Suppressor macrophage treated with lipopolysaccharide for 4 hours (primary cell): ENCODE results near the gene CSHL1.

Experiments used
- DNase-seq: peaks from one replicate; pipeline ENCODE4 v3.0.0-alpha.2; 2020

Gene CSHL1

DNA sequence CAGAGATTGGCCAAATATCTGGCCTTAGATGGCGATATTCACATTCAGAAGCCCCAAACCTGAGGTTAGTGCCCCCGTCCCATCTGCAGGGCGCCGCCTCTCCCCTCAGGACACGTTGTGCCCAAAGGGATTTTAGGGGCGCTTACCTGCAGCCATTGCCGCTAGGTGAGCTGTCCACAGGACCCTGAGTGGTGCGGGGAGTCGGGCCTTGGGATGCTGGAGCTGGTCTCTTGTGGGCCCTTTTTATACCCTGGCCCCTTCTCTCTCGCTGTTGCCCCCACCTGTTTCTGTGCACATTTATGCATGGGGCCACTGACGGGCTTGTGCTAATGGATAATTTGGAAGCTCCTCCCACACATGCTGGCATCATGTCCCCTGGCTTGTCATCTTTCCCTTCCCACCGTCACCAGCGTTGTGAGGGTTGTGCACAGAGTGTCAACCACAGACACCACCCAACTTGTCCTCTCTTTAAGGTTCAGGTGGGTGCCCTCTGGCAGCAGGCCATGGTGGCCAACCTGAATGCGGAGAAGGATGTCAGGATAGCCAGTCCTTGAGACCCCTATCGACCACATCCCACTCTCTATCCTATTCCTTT lies at the start of gene CSHL1:
Gene CSHL1 (minus strand): TSS at position 218 of the 595 bp plus-strand sequence. CDS start 62 bp downstream, at position 156.
- DNase-seq: no peak

DNA sequence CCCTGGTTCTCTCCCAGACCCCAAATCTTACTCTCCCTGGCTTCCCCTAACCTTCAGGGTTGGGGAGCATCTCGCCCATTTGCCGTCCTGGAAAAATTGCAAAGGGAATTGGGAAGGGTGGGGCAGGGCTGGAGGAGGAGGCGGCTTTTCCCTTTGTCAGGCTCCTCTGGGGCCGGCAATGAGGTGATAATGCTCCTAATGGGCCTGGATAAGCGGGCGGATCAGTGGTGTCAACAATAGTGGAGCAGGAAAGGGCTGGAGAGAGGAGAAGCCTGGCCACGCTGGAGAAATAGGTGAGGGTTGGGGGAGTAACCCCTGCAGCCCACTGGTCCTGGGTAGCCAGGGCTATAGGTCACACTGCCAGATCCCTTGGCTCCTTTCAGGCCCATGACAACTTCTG lies 49.4 kb upstream of the CSHL1 start:
- no peak for DNase-seq

DNA sequence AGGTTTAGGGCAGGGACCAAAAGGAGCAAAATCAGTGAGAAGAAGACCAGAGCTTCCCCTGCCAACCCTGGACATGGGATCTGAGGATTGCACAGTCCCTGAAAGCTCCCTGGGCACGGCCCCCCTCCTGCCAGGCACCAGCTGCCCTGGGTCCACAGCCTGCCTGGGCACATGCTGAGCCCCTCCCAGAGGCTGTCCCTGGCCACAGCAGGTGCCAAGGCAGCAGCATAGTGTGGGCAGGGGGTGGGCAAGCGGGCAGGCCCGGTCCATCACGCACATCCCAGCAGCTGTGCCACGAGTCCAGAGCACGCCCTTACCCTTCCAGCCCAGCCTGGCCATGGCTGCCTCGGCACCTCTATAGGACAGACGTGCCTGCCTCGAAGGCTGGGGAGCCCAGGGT lies 48.9 kb upstream of the CSHL1 start:
- no peak for DNase-seq

DNA sequence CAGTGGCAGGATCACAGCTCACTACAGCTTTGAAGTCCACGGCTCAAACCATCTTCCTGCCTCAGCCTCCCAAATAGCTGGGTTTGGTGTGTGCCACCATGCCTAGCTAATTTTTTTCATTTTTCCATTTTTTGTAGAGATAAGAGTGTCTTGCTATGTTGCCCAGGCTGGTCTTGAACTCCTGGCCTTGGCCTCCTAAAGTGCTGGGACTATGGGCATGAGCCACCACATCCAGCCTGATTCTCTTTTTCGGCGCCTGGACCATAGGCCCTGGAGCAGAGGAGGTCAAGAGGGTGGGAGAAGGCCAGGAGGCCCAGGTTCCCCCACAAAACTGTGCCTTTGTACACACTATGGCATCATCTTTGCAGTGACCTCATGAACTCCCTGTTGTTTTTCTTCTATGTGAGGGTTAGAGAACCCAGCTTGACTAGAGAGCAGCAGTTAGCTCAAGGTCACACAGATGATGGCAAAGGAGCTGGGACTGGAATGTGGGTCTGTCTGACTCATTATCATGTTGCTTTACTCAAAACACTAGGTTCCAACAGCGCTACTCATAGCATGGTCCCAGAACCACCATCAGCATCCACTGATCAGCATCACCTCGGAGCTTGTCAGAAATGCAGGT lies 45.4 kb upstream of the CSHL1 start:
- no peak for DNase-seq

DNA sequence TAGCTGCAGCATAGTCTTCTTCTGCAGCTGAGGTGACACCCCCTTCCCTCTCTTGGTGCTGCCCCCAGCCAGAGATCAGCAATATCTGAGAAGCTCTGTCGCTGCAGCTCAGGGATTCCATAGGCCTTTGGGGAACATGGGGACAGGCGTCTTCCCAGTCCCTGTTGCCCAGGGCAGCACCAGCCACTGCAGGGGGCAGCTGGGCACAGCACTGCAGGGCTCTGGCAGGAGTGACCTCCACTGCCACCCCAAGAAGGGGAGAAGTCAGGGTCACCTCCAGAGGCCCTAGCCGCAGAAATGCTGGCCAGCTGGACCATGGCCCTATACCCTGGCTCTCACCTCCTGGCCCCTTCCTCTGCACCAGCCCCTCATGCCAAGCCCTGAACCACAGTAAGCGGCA lies 44.7 kb upstream of the CSHL1 start:
- DNase-seq: no peak

DNA sequence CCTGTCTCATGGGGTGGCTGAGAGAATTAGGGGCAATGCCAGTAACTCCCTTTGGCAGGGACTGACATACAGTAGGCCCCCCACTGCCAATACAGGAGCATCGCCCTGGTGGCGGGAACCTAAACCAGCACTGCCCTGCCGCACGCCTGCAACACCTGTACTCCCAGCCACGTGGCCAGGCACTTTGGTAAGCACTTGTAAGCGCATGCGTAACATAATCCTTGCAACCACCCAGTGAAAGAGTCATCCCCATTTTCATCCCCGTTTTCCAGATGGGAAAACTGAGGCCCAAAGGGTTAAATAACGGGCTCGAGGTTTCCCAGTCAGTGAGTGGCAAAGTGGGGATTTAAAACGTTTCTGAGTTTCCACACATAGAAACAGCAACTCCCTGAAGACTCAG lies 44.2 kb upstream of the CSHL1 start:
- no peak for DNase-seq

DNA sequence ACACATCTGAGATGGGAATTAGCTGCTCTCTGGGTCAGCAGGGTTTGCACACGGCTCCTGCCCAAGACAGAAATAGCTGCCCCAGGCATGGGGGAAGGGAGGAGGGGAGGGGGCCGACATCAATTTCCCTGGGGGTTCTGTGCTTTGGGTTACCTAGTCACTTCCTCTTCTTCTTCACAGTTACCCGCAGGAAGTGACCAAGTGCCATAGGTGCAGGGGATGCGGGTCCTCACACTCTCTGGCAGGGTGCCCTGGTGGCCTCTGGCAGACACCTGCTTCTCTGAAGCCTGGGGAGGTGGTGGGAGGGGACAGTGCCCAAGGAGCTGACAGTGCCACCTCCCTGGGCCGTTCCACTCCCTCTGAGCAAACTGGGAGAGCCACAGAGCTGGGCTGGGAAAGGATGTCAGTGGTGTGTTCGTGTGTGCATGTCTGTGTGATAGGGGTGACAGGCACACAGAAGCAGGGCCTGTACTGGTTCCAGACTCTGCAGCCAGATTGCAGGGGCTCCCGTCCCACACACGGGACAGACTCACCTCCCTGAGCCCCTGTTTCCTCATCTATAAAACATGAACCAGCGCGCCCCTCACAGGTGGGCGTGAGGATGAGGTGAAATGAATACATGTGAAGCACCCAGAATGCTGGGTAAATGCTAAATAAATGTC lies 43.5 kb upstream of the CSHL1 start:
- no peak for DNase-seq

DNA sequence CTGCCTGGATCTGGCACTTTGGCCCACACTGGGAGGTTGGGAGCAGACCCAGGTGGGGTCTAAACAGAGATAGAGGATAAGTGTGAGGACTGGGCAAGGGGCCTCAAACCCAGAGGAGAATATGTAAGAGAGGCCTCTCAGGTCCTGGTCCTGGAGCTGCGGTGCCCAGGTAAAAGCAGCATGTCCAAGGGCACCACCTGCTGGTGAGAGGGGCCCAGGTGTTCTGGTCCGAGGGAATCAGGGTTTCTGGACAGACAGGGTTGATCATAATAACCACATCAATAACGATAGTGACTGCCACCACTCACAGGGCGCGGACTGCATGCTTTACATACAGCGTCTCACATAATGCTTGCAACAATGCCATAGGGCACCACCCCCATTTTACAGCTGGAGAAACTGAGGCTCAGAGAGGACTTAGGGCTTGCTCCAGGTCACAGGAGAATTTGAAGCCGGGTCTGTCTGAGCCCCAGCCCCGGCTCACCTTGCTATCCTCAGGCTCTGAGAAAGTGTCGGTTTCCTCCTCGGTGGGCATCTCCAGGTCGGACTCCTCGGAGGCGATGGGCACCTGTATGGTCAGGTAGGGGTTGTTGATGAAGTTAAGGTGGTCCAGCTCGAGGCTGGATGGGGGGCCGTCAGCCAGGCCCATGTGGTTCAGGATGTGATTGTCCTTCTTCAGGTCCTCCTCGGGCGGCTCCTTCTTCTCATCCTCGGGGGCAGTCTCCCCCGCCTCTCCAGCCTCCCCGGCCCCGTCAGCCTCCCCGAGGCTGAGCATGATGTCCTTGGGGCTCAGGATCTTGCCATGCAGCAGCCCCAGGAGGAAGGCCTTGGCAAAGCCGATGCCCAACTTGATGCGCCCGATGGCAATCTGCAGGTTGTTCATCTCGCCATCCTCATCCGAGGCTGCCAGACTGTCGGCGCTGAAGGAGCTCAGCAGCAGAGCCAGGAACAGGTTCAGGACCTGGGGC lies 40.2 kb upstream of the CSHL1 start:
- DNase-seq: no peak

DNA sequence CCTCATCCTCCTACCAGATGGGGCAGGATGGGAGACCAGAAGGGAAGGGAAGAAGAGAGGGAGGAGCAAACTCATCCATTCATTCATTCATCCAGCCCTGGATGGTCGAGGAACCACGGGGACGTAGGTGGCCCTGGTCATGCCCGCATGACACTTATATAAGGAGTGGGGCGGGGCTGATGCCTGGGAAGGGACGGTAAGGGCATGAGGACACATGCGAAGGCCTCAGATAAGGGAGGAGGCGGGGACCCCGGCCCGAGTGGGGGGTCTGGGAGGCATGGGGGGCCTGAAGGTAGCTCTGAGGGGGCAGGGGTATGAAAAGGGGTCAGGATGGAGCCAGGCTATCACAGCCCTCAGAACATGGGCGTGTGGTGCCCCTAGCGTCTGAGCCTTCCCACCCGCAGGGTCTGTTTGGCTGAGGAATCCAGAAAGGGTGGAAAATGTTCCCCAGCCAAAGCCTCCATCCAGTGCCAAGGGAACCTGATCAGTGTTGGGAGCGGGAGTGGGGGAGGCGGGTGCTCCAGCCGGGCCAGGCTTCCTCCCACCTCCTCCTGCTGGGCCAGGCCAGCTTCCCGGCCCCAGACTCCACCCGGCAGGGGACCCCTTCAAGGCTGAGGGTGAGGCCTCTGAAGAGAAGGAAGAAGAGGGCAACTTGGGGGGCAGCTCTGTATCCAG lies 38.7 kb upstream of the CSHL1 start:
- no peak for DNase-seq

DNA sequence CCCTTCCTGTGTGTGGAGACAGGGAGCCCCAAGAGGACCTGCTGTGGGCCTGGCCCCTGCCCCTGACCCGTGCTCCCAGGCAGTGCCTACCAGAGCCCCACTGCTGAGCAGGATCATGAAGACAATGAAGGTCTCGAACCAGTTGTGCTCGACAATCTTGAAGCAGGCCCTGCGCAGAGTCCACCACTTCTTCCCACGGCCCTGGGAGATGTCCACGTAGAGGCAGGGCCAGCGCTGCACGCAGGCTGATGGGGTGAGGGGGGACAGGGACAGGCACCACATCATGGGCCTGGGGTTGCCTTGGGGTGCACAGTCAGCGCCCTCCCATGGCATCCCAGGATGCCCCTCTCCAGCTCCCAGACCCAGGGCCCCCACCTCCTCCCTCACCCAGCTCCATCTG lies 37.5 kb upstream of the CSHL1 start:
- no peak for DNase-seq

DNA sequence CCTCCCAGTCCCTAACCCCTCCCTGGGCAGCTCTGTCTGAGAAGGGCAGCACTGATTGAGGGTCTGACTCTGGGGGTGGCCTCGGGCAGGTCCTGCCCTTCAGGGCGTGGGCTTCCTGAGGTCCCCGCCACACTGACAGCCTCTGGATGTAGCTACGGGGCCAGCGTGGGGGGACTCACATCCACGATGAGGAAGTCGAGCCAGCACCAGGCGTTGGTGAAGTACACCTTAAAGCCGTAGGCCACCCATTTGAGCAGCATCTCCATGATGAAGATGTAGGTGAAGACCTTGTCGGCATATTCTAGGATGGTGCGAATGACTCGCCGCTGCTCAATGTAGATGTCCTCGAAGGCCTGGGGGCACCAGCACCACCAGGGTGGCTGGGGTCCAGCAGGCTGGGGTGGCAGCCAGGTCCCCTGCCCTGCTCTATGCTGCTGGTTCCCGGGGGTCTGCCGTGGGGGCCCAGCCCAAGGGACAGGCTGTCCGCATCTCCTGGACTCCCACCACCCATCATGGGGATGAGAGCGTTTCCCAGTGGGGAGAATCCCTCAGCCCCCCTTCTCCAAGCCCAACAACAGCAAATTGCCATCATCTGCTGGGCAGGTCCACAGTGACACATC lies 36.8 kb upstream of the CSHL1 start:
- no peak for DNase-seq

DNA sequence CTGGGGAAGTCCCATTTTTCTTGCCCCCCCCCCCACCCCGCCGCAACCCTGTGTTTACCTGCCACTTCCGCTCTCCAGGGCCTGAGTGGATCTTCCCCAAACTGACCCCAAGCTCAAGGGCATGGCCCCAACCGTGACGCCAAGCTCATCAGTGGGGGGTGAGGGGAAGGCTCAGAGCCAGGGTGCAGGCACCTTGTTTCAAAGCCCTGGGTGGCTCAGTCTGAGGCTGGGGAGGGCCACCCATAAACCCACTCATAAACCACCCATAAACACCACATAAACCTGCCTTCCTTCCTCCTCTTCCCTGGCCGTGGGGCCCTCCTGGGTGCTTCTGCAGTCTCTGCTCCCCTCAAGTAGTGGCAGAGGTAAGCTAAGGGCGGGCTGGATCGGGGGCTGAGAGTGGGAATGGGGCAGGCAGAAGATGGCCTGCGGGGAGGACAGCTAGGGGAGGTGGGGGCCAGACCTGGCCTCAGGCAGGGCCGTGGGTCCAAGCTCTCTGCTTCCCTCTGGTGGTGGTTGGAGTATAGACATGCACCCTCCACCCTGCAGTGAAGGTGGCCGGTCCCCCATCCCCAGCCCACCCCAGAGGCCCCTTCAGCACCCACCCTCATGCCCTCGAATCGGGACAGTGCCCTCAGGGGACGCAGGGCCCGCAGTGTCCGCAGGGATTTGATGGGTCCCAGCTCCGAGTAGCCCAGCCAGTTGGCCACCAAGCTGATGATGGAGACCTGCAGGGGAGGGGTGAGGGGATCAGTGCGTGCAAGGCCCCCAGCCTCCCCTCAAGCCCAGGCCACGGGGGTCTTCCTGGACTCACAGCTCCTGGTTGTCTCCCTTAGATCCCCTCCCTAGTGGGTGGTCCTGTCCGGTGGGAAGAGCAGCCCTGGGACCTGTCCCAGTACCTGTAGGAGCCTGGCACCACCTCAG lies 35.6 kb upstream of the CSHL1 start:
- peak; percentile 65 for DNase-seq

DNA sequence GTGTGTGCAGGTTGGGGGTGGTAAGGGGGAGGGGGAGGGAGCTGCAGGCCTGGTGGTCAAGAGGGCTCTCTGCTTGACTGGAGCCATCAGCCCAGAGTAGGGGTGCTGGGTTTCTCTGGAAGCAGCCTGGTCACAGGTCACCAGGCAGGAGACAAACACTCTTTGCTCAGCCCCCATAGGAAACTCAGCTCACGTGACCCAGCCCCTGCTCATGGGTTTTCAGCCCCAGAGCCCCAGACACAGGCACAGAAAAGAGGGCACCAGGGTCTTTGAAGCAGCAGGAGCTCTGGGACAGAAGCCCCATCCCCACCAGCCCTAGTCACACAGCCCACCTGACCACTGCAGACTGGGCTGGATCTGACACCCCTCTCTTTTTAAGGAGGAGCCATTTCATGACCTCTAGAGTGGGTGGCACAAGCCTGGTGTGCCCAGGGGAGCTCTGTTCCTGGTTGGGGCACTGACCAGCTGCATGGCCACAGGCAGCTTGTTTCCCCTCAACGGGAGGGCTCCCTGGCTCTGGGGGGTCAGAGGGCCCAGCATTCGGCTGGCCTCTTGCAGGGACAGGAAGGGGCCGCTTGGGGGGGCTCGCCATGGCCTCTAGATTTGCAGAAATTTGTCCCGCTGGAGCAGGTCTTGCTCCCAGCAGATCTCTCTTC lies 34.9 kb upstream of the CSHL1 start:
- DNase-seq: no peak

DNA sequence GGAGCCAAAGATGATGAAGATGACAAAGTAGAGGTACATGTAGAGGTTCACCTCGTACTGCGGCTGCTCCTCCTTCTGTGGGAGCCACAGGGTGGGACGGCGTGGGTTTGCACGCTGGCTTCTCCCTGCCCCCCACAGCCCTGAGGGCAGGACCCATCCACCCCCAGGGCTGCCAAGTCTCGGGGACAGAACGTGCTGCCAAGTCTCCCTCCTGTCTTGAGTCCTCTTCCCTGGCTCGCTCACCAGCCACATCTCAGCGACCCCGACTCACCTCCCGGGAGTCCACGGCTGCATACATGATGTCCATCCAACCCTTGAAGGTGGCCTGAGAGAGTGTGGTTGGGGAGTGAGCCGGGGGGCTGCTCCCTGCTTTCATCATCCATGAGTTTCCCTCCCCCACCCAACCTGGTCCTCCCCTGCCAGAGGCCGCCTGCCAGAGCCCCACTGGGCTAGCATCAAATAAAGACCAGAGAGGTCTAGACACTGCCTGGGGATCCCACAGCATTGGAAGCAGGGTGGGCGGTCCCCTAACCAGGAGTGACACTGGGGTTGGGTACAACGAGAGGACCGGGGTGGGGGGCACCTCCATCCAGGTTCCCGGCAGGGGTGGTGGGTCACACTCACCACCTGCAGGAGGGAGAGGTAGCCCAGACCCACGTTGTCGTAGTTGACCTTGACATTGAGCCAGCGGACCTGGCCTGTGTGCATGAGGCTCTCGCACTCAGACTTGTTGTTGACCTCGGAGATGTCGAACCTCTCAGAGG lies 33.9 kb upstream of the CSHL1 start:
- DNase-seq: no peak

DNA sequence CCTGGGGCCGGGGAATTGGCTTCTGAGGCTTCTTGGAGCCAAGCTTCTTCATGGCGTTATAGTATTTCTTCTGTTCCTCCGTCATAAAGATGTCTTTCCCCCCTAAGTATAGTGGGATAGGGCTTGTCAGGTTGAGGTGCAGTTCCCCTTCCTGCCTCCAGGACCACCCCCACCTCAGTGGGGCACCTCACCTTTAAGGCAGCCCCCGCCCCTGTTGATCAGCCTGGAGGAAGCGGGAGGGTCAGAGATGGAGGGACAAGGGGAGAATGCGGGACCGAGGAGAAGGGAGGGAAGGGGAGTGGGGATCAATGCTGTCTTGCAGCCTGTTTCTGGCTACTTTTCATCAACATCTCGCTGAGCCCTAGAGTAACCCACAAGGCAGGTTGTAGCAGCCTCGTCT lies 32.7 kb upstream of the CSHL1 start:
- no peak for DNase-seq

DNA sequence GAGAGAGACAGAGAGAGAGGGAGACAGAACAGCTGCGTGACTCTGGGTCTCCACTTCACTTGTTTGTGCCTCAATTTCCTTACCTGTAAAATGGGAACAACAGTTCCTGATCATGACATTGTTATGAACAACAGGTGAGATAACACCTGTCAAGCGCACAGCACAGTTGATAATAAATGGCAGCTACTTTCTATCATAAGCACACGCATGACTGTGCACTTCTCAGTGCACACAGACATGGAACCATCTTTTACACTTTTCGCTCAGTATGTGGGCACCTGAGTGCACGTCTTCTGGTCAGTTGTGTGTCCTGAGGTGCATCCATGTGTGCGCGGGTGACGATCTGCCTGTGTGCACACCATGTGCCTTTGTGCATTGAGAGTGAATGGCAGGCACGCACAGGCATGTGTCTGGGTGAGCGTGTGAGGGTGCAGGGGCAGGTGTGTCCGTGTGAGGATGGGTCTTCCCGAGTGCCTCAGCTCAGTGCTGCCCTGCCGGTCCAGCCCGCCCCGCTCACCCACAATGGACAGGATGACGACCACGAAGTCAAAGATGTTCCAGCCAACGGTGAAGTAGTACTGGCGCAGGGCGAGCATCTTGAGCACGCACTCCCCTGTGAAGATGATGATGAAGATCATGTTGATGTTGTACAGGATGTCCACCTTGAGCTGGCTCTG lies 31.4 kb upstream of the CSHL1 start:
- no peak for DNase-seq

DNA sequence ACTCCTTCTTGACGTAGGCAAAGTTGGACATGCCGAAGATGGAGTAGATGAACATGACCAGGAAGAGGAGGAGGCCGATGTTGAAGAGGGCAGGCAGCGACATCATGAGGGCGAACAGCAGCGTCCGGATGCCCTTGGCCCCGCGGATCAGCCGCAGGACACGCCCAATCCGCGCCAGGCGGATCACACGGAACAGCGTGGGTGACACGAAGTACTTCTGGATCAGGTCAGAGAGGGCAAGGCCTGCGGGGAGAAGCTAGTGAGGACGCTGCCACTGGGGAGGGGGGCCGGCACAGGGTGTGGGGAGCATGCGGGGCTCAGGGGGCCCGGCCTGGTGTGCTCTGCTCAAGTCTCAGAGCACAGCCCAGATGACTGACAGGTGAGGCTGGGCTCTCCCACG lies 30.7 kb upstream of the CSHL1 start:
- no peak for DNase-seq

DNA sequence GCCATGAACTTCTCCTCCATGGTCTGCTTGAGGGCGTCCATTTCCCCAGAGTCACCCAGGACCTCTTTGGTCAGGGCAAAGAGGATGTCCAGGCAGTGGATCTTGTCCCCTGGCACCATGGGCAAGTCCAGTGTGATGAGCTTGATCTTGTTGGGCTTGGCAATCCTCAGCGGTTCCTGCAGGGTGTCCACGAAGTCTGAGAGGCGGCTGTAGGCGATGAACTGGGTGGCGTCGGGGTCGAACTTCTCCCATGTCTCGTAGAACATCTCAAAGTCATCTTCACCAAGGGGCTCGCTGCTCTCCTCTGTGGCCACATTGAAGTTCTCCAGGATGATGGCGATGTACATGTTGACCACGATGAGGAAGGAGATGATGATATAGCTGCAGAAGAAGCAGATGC lies 30.1 kb upstream of the CSHL1 start:
- no peak for DNase-seq

DNA sequence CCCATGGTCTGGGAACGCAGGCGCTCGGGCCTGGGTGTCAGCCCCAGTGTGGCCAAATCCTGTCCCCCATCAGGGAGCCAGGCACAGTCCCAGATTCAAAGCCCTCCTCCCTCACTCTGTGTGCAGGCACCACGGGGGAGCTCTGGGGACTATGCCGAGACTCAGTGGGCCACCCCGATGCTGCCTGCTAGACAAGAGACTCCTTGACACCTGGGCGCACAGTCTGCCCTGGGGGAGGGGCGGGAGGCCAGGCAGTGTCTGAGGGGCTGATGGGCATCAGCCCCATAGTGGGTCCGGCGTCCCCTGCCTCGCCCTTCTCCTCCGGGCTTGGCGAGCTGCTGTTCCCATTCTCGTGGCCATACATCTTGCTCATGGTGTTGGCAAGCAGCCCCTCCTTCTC lies 29.5 kb upstream of the CSHL1 start:
- DNase-seq: no peak
